Lung (tissue), 12 donors: ENCODE measurements around the gene ZNRF4. TPM values are rescaled to one million over a fixed set of nuclear protein-coding genes. Genes with fewer than 3 reads are reported as not detected.

Experiments used
- ATAC-seq: fragments of 200-7000 bp; cut with Tn5 transposase; one replicate; pipeline ENCODE4 v1.9.1; 2020; ENCODE audit warnings: moderate number of reproducible peaks; ENCODE audit not compliant: insufficient read depth, low FRiP score
- DNase-seq, 3 donors: peaks; one replicate each; pipeline ENCODE4 v3.0.0-alpha.2; 2013 to 2017
- H3K27ac ChIP-seq, 2 donors: one replicate each; pipeline ENCODE4 v1.5.1; 2013; ENCODE audit warnings: mild to moderate bottlenecking in 2 of 2, moderate library complexity in 2 of 2, control low read depth in 1 of 2, inconsistent platforms in 1 of 2, low read depth in 1 of 2, low read length in 1 of 2
- H3K27me3 ChIP-seq, 3 donors: one replicate each; pipeline ENCODE4 v1.5.1; 2013; ENCODE audit warnings: low read length in 2 of 3; ENCODE audit not compliant: control insufficient read depth in 3 of 3, insufficient read depth in 3 of 3
- H3K36me3 ChIP-seq, 4 donors: one replicate each; pipeline ENCODE4 v1.5.1; 2013; ENCODE audit warnings: low read length in 4 of 4, mild to moderate bottlenecking in 1 of 4, moderate library complexity in 1 of 4; ENCODE audit not compliant: control insufficient read depth in 4 of 4, insufficient read depth in 4 of 4
- H3K4me1 ChIP-seq, 5 donors: one replicate each; pipeline ENCODE4 v1.5.1; 2013; ENCODE audit warnings: low read length in 5 of 5, mild to moderate bottlenecking in 2 of 5, moderate library complexity in 1 of 5; ENCODE audit not compliant: control insufficient read depth in 5 of 5, insufficient read depth in 5 of 5
- H3K4me3 ChIP-seq: one replicate; pipeline ENCODE4 v1.5.1; 2013; ENCODE audit warnings: mild to moderate bottlenecking, control low read depth, moderate library complexity
- H3K9ac ChIP-seq, 2 donors: one replicate each; pipeline ENCODE4 v1.5.1; 2013; ENCODE audit warnings: low read length in 2 of 2, control low read depth in 1 of 2; ENCODE audit not compliant: insufficient read depth in 1 of 2
- H3K9me3 ChIP-seq, 4 donors: one replicate each; pipeline ENCODE4 v1.5.1; 2013; ENCODE audit warnings: low read length in 3 of 4, mild to moderate bottlenecking in 1 of 4, moderate library complexity in 1 of 4; ENCODE audit not compliant: control insufficient read depth in 4 of 4, insufficient read depth in 3 of 4
- WGBS, 2 donors: extraction: QIAGEN DNeasy Blood & Tissue Kit; methylation state at CpG; one replicate each; pipeline ENCODE4 v1.1.7; 2013; 5-methylcytosine and 5-hydroxymethylcytosine counted together
- polyA plus RNA-seq, 2 donors: library from polyadenylated mRNA; stranded (reverse); fragments of 200-250 nt; gene quantifications; one replicate each; pipeline ENCODE4 v1.2.1, GENCODE V29; 2013
- total RNA-seq, 2 donors: library from RNA; depleted of rRNA in 1 of 2; stranded (reverse); fragments of >200 nt in 1 of 2; gene quantifications; one replicate each; pipeline ENCODE4 v1.2.1, GENCODE V29; 2014 to 2021
- TF ChIP-seq, protein P1 (sequence below): IDR thresholded peaks from 2 replicates; pipeline ENCODE4 v1.5.1; 2012; ENCODE audit warnings: mild to moderate bottlenecking; ENCODE audit errors: control extremely low read depth, extremely low read depth
- donor health status: control.
- donor health status: control.
- donor health status: Bipolar disorder and iron deficiency.
- donor health status: healthy.
- donor health status: DM: yes; HTN: yes; CAD: no.

ZNRF4 gene
- total and polyA plus RNA-seq, 4 donors = not detected

DNA sequence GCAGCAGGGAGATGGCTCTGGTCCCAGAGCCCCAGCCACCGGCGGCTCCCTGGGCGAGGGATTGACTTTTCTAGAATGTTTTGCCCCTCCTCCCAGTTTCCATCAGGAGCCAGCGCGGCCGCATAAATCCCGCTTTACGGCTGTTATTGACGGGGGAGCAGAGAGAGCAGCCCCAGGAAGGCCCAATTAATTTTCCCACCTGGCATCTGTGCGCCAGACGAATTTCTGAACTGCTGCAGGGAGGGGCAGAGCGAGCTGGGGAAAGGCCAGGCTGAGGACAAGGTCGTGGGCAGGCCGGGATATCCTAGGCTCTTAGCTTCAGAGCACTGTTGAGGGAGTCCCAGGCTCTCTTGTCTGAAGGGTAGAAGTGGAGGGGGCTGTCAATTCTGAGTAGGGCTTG is 24.7 kb downstream of the ZNRF4 start:
- peaks cover 0 to 4% (median 0%) of the 10 kb centered on the region in 5 donors for H3K4me1 ChIP-seq
- no peak overlapping the region for H3K9ac ChIP-seq
- no peak for ATAC-seq
- TF ChIP-seq, protein P1, sequence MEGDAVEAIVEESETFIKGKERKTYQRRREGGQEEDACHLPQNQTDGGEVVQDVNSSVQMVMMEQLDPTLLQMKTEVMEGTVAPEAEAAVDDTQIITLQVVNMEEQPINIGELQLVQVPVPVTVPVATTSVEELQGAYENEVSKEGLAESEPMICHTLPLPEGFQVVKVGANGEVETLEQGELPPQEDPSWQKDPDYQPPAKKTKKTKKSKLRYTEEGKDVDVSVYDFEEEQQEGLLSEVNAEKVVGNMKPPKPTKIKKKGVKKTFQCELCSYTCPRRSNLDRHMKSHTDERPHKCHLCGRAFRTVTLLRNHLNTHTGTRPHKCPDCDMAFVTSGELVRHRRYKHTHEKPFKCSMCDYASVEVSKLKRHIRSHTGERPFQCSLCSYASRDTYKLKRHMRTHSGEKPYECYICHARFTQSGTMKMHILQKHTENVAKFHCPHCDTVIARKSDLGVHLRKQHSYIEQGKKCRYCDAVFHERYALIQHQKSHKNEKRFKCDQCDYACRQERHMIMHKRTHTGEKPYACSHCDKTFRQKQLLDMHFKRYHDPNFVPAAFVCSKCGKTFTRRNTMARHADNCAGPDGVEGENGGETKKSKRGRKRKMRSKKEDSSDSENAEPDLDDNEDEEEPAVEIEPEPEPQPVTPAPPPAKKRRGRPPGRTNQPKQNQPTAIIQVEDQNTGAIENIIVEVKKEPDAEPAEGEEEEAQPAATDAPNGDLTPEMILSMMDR = no peak
- no peak for DNase-seq
- H3K36me3 ChIP-seq = no peaks in the 10 kb centered on the region
- 32 to 48% methylated on average over 14 of the region's 14 CpGs for WGBS, 2 donors
- peaks cover 0 to 23% (median 7%) of the 10 kb centered on the region in 4 donors for H3K9me3 ChIP-seq
- peaks cover 3 to 12% (median 6%) of the 10 kb centered on the region in 3 donors for H3K27me3 ChIP-seq
- no peak overlapping the region for H3K27ac ChIP-seq
- H3K4me3 ChIP-seq = no peak overlapping the region

GRCh38 chr19:5480427-5480836 is 25.2 kb downstream of the ZNRF4 start:
- H3K36me3 ChIP-seq = no peaks in the 10 kb centered on the region
- H3K4me3 ChIP-seq = no peak overlapping the region
- peaks cover 0 to 23% (median 7%) of the 10 kb centered on the region in 4 donors for H3K9me3 ChIP-seq
- peaks cover 3 to 12% (median 6%) of the 10 kb centered on the region in 3 donors for H3K27me3 ChIP-seq
- H3K27ac ChIP-seq = no peak overlapping the region
- TF ChIP-seq, protein P1 = no peak
- H3K9ac ChIP-seq = no peak overlapping the region
- no peak for DNase-seq
- 39 to 46% methylated on average over 6 of the region's 6 CpGs for WGBS, 2 donors
- no peak for ATAC-seq
- peaks cover 0 to 4% (median 0%) of the 10 kb centered on the region in 5 donors for H3K4me1 ChIP-seq

GRCh38 chr19:5481957-5482356 is 26.7 kb downstream of the ZNRF4 start:
- DNase-seq (no peak), ATAC-seq (no peak)
- H3K27me3 ChIP-seq = peaks cover 2 to 12% (median 6%) of the 10 kb centered on the region in 3 donors
- peaks cover 0 to 25% (median 7%) of the 10 kb centered on the region in 4 donors for H3K9me3 ChIP-seq
- no peak overlapping the region for H3K27ac ChIP-seq
- H3K9ac ChIP-seq = no peak overlapping the region
- H3K4me1 ChIP-seq = peaks cover 0 to 4% (median 0%) of the 10 kb centered on the region in 5 donors
- TF ChIP-seq, protein P1 = no peak
- H3K4me3 ChIP-seq = no peak overlapping the region
- WGBS, 2 donors = 85 to 92% methylated on average over 2 of the region's 2 CpGs
- no peaks in the 10 kb centered on the region for H3K36me3 ChIP-seq
